Liver (tissue), 3 donors: ENCODE results near the gene COL21A1.

Experiments
- CTCF ChIP-seq: fragments of 150-350 bp; IDR thresholded peaks from 2 replicates; pipeline ENCODE4 v1.5.1; 2017; ENCODE audit warnings: improper control_type of control experiment, low read depth, low read length; ENCODE audit not compliant: missing input control
- GABPA ChIP-seq, 2 donors: IDR thresholded peaks in 1 of 2; conservative IDR thresholded peaks in 1 of 2; 2 replicates each; pipeline ENCODE4 v1.6.1; 2016; ENCODE audit warnings: antibody characterized with exemption in 2 of 2, mild to moderate bottlenecking in 1 of 2, moderate library complexity in 1 of 2
- JUND ChIP-seq, 2 donors: IDR thresholded peaks; 2 replicates each; pipeline ENCODE4 v1.6.1; 2016; ENCODE audit warnings: antibody characterized with exemption in 2 of 2
- MAX ChIP-seq: IDR thresholded peaks from 2 replicates; pipeline ENCODE4 v1.6.1; 2016; ENCODE audit warnings: antibody characterized with exemption
- RAD21 ChIP-seq, 2 donors: IDR thresholded peaks; 2 replicates each; pipeline ENCODE4 v1.6.1; 2016; ENCODE audit warnings: antibody characterized with exemption in 2 of 2, mild to moderate bottlenecking in 2 of 2
- SP1 ChIP-seq: IDR thresholded peaks from 2 replicates; pipeline ENCODE4 v1.6.1; 2018; ENCODE audit warnings: antibody characterized with exemption, mild to moderate bottlenecking
- TAF1 ChIP-seq: conservative IDR thresholded peaks from 2 replicates; pipeline ENCODE4 v1.6.1; 2016; ENCODE audit warnings: antibody characterized with exemption, mild to moderate bottlenecking
- YY1 ChIP-seq: IDR thresholded peaks from 2 replicates; pipeline ENCODE4 v1.6.1; 2016; ENCODE audit warnings: antibody characterized with exemption, mild to moderate bottlenecking
- TF ChIP-seq, protein P1 (sequence below): IDR thresholded peaks from 2 replicates; pipeline ENCODE4 v1.6.1; 2016; ENCODE audit warnings: antibody characterized with exemption
- donor health status: healthy.
- donor health status: healthy.

DNA sequence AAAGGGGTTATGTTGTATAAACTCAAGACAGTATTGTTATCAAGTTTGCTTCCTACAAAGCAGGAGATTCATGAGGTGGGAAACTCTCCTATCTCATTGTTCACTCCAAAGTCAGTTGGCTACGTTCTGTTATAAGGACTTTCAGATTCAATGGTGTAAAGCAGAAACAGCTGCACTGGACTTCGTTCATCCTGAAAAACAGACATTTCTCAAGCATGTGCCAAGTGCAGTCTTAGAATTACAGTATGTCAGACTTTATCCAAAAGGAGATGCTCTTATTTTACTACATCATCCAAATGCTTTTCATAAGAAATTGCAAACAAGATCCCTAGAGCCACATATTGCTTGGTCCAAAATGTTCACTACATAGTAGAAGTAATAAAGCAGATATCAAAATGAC, 14.9 kb downstream of the COL21A1 start:
- TF ChIP-seq GABPA (IDR thresholded peaks at IDR 0.05 in 1 of 2, conservative IDR thresholded peaks at IDR 0.05 in 1 of 2) (no peak), TAF1 (no peak), YY1 (no peak), JUND (IDR thresholded peaks at IDR 0.05) (no peak), CTCF (no peak), MAX (no peak), RAD21 (IDR thresholded peaks at IDR 0.05) (no peak), SP1 (no peak)
- TF ChIP-seq, protein P1, sequence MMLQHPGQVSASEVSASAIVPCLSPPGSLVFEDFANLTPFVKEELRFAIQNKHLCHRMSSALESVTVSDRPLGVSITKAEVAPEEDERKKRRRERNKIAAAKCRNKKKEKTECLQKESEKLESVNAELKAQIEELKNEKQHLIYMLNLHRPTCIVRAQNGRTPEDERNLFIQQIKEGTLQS, result no peak
